GM21825 (cell line): ENCODE measurements around the gene SMIM36.
A peak's percentile ranks its signal among the peaks of the same experiment; 100 is the strongest.
"Not testable (repeated sequence)": the region's sequence is repeated elsewhere in the genome, so short reads cannot be mapped to it uniquely, and the experiment has no call there.

Source experiments
- ATAC-seq: cut with Tn5 transposase; IDR thresholded peaks from one replicate; pipeline ENCODE4 v1.9.1; 2021; ENCODE audit warnings: mild to moderate bottlenecking, moderate library complexity; ENCODE audit not compliant: unreplicated experiment

Gene SMIM36

GRCh38 chr17:55510986-55511721, at the start of gene SMIM36:
SMIM36 (minus strand) TSS chr17:55511452.
- no peak for ATAC-seq

- no peak for ATAC-seq
These were observed 44.5 kb upstream of the SMIM36 start for GRCh38 chr17:55555772-55556171.

- peak; percentile 49 for ATAC-seq
These were observed 37.9 kb upstream of the SMIM36 start for GRCh38 chr17:55549140-55549539.

- no peak for ATAC-seq
These were observed 35.9 kb upstream of the SMIM36 start for GRCh38 chr17:55546991-55547664.

- ATAC-seq = no peak
These were observed 35.2 kb upstream of the SMIM36 start for GRCh38 chr17:55546481-55546880.

GRCh38 chr17:55545806-55546205, 34.6 kb upstream of the SMIM36 start:
- no peak for ATAC-seq

GRCh38 chr17:55543709-55544108, 32.5 kb upstream of the SMIM36 start:
- no peak for ATAC-seq

GRCh38 chr17:55540414-55541091, 29.3 kb upstream of the SMIM36 start:
- no peak for ATAC-seq

GRCh38 chr17:55536205-55536604, 25.0 kb upstream of the SMIM36 start:
- no peak for ATAC-seq

GRCh38 chr17:55533608-55534007, 22.4 kb upstream of the SMIM36 start:
- ATAC-seq = no peak

- no peak for ATAC-seq
These were observed 21.4 kb upstream of the SMIM36 start for GRCh38 chr17:55532670-55533069.

GRCh38 chr17:55531053-55531728, 19.9 kb upstream of the SMIM36 start:
- ATAC-seq = no peak

GRCh38 chr17:55530064-55530463, 18.8 kb upstream of the SMIM36 start:
- ATAC-seq = no peak

- ATAC-seq = no peak
These were observed 16.4 kb upstream of the SMIM36 start for GRCh38 chr17:55527540-55528118.

- ATAC-seq = no peak
These were observed 13.4 kb upstream of the SMIM36 start for GRCh38 chr17:55524440-55525220.

- ATAC-seq = not testable (repeated sequence)
These were observed 11.8 kb upstream of the SMIM36 start for GRCh38 chr17:55523032-55523431.

- ATAC-seq = no peak
These were observed 9.9 kb upstream of the SMIM36 start for GRCh38 chr17:55521186-55521585.

GRCh38 chr17:55520402-55520801, 9.2 kb upstream of the SMIM36 start:
- ATAC-seq = no peak

- ATAC-seq = no peak
These were observed 7.3 kb upstream of the SMIM36 start for GRCh38 chr17:55518510-55518909.

GRCh38 chr17:55513885-55514590, 2.8 kb upstream of the SMIM36 start:
- ATAC-seq = peak; percentile 71
